K562 (cell line): Measurements from ENCODE around the gene GXYLT2. TPM values are rescaled to one million over a fixed set of nuclear protein-coding genes. Genes with fewer than 3 reads are reported as not detected.

Experiments
- CLOCK ChIP-seq: fragments of 250-450 bp; sonication (Bioruptor Pico); IDR thresholded peaks from 2 replicates; pipeline ENCODE4 v1.4.0; 2020; ENCODE audit warnings: mild to moderate bottlenecking, moderate library complexity, borderline replicate concordance
- DDX20 ChIP-seq: fragments of 450-650 bp; IDR thresholded peaks from 2 replicates; pipeline ENCODE4 v1.6.1; 2016; ENCODE audit warnings: missing genetic modification characterization, low read depth, mild to moderate bottlenecking, missing compliant biosample characterization, moderate library complexity
- DPF2 ChIP-seq: fragments of 450-650 bp; IDR thresholded peaks from 2 replicates; pipeline ENCODE4 v1.6.1; 2016
- ELK1 ChIP-seq: sonication (generic); formaldehyde crosslinking; IDR thresholded peaks from 2 replicates; pipeline ENCODE4 v1.8.1; 2022; ENCODE audit warnings: missing genetic modification reagents
- FOXM1 ChIP-seq, 2 experiments: fragments of 450-650 bp in 1 of 2; sonication (generic) in 1 of 2; formaldehyde crosslinking in 1 of 2; IDR thresholded peaks; 2 replicates each; pipeline versions ENCODE4 v1.6.1 to v1.9.0; 2017 to 2022; ENCODE audit warnings: low read depth in 2 of 2, mild to moderate bottlenecking in 2 of 2, missing genetic modification reagents in 1 of 2, moderate library complexity in 1 of 2
- HDAC3 ChIP-seq: fragments of 450-650 bp; IDR thresholded peaks from 2 replicates; pipeline ENCODE4 v1.6.1; 2018; ENCODE audit warnings: borderline replicate concordance, mild to moderate bottlenecking, moderate library complexity; ENCODE audit not compliant: partially characterized antibody
- NR2C2 ChIP-seq, 2 experiments: fragments of 200-800 bp in 1 of 2; sonication (Bioruptor generic) in 1 of 2; sonication (generic) in 1 of 2; formaldehyde crosslinking in 1 of 2; IDR thresholded peaks; 2 replicates each; pipeline versions ENCODE4 v1.6.1 to v1.8.0; 2016 to 2022; ENCODE audit warnings: mild to moderate bottlenecking in 1 of 2, missing compliant biosample characterization in 1 of 2, missing genetic modification characterization in 1 of 2, missing genetic modification reagents in 1 of 2
- NR2F6 ChIP-seq: fragments of 450-650 bp; formaldehyde crosslinking; IDR thresholded peaks from 2 replicates; pipeline ENCODE4 v1.4.0; 2020; ENCODE audit warnings: mild to moderate bottlenecking
- RBM25 ChIP-seq: fragments of 200-400 bp; formaldehyde crosslinking; IDR thresholded peaks from 2 replicates; pipeline ENCODE4 v1.6.1; 2018; ENCODE audit warnings: low read length, low read depth, moderate library complexity; ENCODE audit not compliant: severe bottlenecking
- RFX1 ChIP-seq: fragments of 450-650 bp; IDR thresholded peaks from 2 replicates; pipeline ENCODE4 v1.6.1; 2016; ENCODE audit warnings: mild to moderate bottlenecking, moderate library complexity
- SMAD2 ChIP-seq: fragments of 150-350 bp; IDR thresholded peaks from 2 replicates; pipeline ENCODE4 v1.6.1; 2014; ENCODE audit warnings: low read depth, mild to moderate bottlenecking, low read length
- SMAD4 ChIP-seq: fragments of 250-450 bp; sonication (Bioruptor Pico); conservative IDR thresholded peaks from 2 replicates; pipeline ENCODE4 v1.8.0; 2021; ENCODE audit warnings: inconsistent platforms, mild to moderate bottlenecking, moderate library complexity
- TCF3 ChIP-seq: sonication (generic); formaldehyde crosslinking; IDR thresholded peaks from 2 replicates; pipeline ENCODE4 v1.4.0; 2020; ENCODE audit warnings: mild to moderate bottlenecking, missing genetic modification reagents
- TOE1 ChIP-seq, 2 experiments: fragments of 450-650 bp in 1 of 2; sonication (generic) in 1 of 2; formaldehyde crosslinking in 1 of 2; IDR thresholded peaks; 2 replicates each; pipeline versions ENCODE4 v1.7.1 to v1.8.0; 2016 to 2022; ENCODE audit warnings: borderline replicate concordance in 2 of 2, mild to moderate bottlenecking in 2 of 2, antibody characterized with exemption in 1 of 2, inconsistent platforms in 1 of 2, low read depth in 1 of 2, missing genetic modification reagents in 1 of 2, moderate library complexity in 1 of 2
- ZNF41 ChIP-seq: fragments of 250-450 bp; sonication (Bioruptor Pico); conservative IDR thresholded peaks from 2 replicates; pipeline ENCODE4 v1.4.0; 2020; ENCODE audit warnings: mild to moderate bottlenecking
- polyA plus RNA-seq, 8 experiments: library from polyadenylated mRNA; depleted of rRNA in 4 of 8; stranded (reverse) in 5 of 8; unstranded in 3 of 8; fragments of >200 nt; fragmentation: Nextera tagmentation in 2 of 8; fragmentation: Illumina TruSeq in 1 of 8; extraction: Ambion mirVana in 2 of 8; extraction: Trizol in 1 of 8; gene quantifications; 2 replicates each; pipeline versions ENCODE4 v1.2.1 to v1.2.3, GENCODE V29; 2011 to 2014; ENCODE audit warnings: inconsistent platforms in 1 of 8, missing spikeins in 1 of 8
- total RNA-seq, 7 experiments: library from RNA; depleted of rRNA in 6 of 7; stranded (reverse); fragments of >200 nt in 6 of 7; fragmentation: Illumina TruSeq in 2 of 7; extraction: Trizol in 2 of 7; gene quantifications; 2 replicates each; pipeline versions ENCODE4 v1.2.1 to v1.2.3, GENCODE V29; 2011 to 2021; ENCODE audit warnings: low replicate concordance in 1 of 7
- TF ChIP-seq, protein P1 (sequence below): fragments of 450-650 bp; IDR thresholded peaks from 2 replicates; pipeline ENCODE4 v1.6.1; 2016; ENCODE audit warnings: mild to moderate bottlenecking
- TF ChIP-seq, protein P2 (sequence below): fragments of 450-650 bp; IDR thresholded peaks from 2 replicates; pipeline ENCODE4 v1.6.1; 2016

The GXYLT2 gene
- total and polyA plus RNA-seq, 9 of the 15 experiments (the other 6 are each of a cell fraction or from before 2014, with no cell fraction given), result 0.71 to 6.0 (median 3.3) TPM

GRCh38 chr3:72938471-72939265 lies 50.8 kb downstream of the GXYLT2 start (continued):
- TF ChIP-seq NR2C2 (CRISPR knock-in tag; IDR thresholded peaks at IDR 0.05), result no peak
- TF ChIP-seq NR2C2 (tag; IDR thresholded peaks at IDR 0.05), result 0 out of 2 replicates have a peak, but pooled peaks have one; percentile 23
- TF ChIP-seq, protein P1, sequence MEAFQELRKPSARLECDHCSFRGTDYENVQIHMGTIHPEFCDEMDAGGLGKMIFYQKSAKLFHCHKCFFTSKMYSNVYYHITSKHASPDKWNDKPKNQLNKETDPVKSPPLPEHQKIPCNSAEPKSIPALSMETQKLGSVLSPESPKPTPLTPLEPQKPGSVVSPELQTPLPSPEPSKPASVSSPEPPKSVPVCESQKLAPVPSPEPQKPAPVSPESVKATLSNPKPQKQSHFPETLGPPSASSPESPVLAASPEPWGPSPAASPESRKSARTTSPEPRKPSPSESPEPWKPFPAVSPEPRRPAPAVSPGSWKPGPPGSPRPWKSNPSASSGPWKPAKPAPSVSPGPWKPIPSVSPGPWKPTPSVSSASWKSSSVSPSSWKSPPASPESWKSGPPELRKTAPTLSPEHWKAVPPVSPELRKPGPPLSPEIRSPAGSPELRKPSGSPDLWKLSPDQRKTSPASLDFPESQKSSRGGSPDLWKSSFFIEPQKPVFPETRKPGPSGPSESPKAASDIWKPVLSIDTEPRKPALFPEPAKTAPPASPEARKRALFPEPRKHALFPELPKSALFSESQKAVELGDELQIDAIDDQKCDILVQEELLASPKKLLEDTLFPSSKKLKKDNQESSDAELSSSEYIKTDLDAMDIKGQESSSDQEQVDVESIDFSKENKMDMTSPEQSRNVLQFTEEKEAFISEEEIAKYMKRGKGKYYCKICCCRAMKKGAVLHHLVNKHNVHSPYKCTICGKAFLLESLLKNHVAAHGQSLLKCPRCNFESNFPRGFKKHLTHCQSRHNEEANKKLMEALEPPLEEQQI, result no peak
- peak; percentile 55 for TF ChIP-seq FOXM1 (IDR thresholded peaks at IDR 0.05; ENCODE audit: low read depth)
- no peak for TF ChIP-seq FOXM1 (CRISPR knock-in tag; IDR thresholded peaks at IDR 0.05; ENCODE audit: low read depth)
- no peak for TF ChIP-seq RBM25
- TF ChIP-seq NR2F6 (CRISPR knock-in tag), result no peak
- TF ChIP-seq SMAD4 (CRISPR knock-in tag), result 0 out of 2 replicates have a peak, but pooled peaks have one; percentile 40
- TF ChIP-seq DPF2, result peak; percentile 83
- TF ChIP-seq CLOCK (CRISPR knock-in tag), result no peak
- peak; percentile 87 for TF ChIP-seq RFX1
- no peak for TF ChIP-seq ELK1 (CRISPR knock-in tag)
- TF ChIP-seq, protein P2, sequence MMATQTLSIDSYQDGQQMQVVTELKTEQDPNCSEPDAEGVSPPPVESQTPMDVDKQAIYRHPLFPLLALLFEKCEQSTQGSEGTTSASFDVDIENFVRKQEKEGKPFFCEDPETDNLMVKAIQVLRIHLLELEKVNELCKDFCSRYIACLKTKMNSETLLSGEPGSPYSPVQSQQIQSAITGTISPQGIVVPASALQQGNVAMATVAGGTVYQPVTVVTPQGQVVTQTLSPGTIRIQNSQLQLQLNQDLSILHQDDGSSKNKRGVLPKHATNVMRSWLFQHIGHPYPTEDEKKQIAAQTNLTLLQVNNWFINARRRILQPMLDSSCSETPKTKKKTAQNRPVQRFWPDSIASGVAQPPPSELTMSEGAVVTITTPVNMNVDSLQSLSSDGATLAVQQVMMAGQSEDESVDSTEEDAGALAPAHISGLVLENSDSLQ, result peak; percentile 94
- TF ChIP-seq TOE1 (IDR thresholded peaks at IDR 0.05; ENCODE audit: borderline replicate concordance), result no peak
- no peak for TF ChIP-seq TOE1 (CRISPR knock-in tag; IDR thresholded peaks at IDR 0.05; ENCODE audit: borderline replicate concordance, low read depth)
- TF ChIP-seq DDX20 (tag), result no peak
- TF ChIP-seq ZNF41, result no peak
- TF ChIP-seq TCF3 (CRISPR knock-in tag), result peak; percentile 81
- no peak for TF ChIP-seq SMAD2
- peak; percentile 21 for TF ChIP-seq HDAC3
